OCI-M2 (cell line): ENCODE results near the gene TRIM43B.
"Not testable (repeated sequence)": the region's sequence is repeated elsewhere in the genome, so short reads cannot be mapped to it uniquely, and the experiment has no call there.

Source experiments
- DNase-seq: peaks from one replicate; lab custom pipeline; 2025; ENCODE audit not compliant: unreplicated experiment; lab: John Stamatoyannopoulos, UW

Gene TRIM43B

GRCh38 chr2:95484654-95485053 is at the start of gene TRIM43B:
Gene TRIM43B (minus strand): TSS chr2:95484754. CDS start chr2:95482714, 2,040 bp downstream.
- not testable (repeated sequence) for DNase-seq

GRCh38 chr2:95531254-95531771 is 46.8 kb upstream of the TRIM43B start:
- DNase-seq: no peak

GRCh38 chr2:95530734-95531133 is 46.2 kb upstream of the TRIM43B start:
- no peak for DNase-seq

- DNase-seq: no peak
Measured at GRCh38 chr2:95526360-95527341, 42.1 kb upstream of the TRIM43B start.

- DNase-seq: no peak
Measured at GRCh38 chr2:95525294-95526035, 40.9 kb upstream of the TRIM43B start.

- DNase-seq: no peak
Measured at GRCh38 chr2:95524195-95524594, 39.6 kb upstream of the TRIM43B start.

GRCh38 chr2:95514718-95515117 is 30.2 kb upstream of the TRIM43B start:
- DNase-seq: no peak

- not testable (repeated sequence) for DNase-seq
Measured at GRCh38 chr2:95514226-95514625, 29.7 kb upstream of the TRIM43B start.

- DNase-seq: no peak
Measured at GRCh38 chr2:95509408-95509807, 24.9 kb upstream of the TRIM43B start.

- no peak for DNase-seq
Measured at GRCh38 chr2:95505222-95505621, 20.7 kb upstream of the TRIM43B start.

- DNase-seq: no peak
Measured at GRCh38 chr2:95500854-95501253, 16.3 kb upstream of the TRIM43B start.

- DNase-seq: not testable (repeated sequence)
Measured at GRCh38 chr2:95492076-95492475, 7.5 kb upstream of the TRIM43B start.

- DNase-seq: not testable (repeated sequence)
Measured at GRCh38 chr2:95475025-95475424, 9.5 kb downstream of the TRIM43B start.

GRCh38 chr2:95467984-95468383 is 16.6 kb downstream of the TRIM43B start:
- DNase-seq: not testable (repeated sequence)

GRCh38 chr2:95466572-95466971 is 18.0 kb downstream of the TRIM43B start:
- DNase-seq: not testable (repeated sequence)

GRCh38 chr2:95463292-95463691 is 21.3 kb downstream of the TRIM43B start:
- DNase-seq: not testable (repeated sequence)

- DNase-seq: not testable (repeated sequence)
Measured at GRCh38 chr2:95445317-95445716, 39.2 kb downstream of the TRIM43B start.

GRCh38 chr2:95442474-95443099 is 42.0 kb downstream of the TRIM43B start:
- not testable (repeated sequence) for DNase-seq

- DNase-seq: not testable (repeated sequence)
Measured at GRCh38 chr2:95435872-95436209, 48.7 kb downstream of the TRIM43B start.

GRCh38 chr2:95435162-95435871 is 49.2 kb downstream of the TRIM43B start:
- DNase-seq: not testable (repeated sequence)
